Epidermal melanocyte (primary cell): ENCODE measurements around the gene GALP.
"Not testable (repeated sequence)": the region's sequence is repeated elsewhere in the genome, so short reads cannot be mapped to it uniquely, and the experiment has no call there.

Experiments
- DNase-seq: peaks from one replicate; pipeline ENCODE4 v3.0.0; 2011; ENCODE audit warnings: low spot score; ENCODE audit not compliant: insufficient read length

Gene GALP

DNA sequence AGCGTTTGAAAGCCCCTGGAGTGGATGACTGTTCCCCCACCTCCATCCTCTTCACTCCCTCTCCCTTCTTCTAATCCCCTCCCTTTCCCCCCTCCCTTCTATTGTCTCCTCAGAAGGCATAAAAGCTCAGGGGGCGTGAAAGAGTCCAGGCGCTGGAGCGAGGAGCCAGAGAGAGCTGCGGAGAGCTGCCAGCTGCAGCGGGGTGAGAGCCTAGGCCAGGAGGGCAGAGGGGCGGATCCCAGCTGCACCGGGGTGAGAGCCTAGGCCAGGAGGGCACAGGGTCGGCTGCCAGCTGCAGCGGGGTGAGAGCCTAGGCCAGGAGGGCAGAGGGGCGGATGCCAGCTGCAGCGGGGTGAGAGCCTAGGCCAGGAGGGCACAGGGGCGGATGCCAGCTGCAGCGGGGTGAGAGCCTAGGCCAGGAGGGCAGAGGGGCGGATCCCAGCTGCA is at the start of gene GALP:
Gene GALP (plus strand): TSS at position 148 of the 447 bp plus-strand sequence. CDS start 1,101 bp downstream, outside the sequence.
- not testable (repeated sequence) for DNase-seq

DNA sequence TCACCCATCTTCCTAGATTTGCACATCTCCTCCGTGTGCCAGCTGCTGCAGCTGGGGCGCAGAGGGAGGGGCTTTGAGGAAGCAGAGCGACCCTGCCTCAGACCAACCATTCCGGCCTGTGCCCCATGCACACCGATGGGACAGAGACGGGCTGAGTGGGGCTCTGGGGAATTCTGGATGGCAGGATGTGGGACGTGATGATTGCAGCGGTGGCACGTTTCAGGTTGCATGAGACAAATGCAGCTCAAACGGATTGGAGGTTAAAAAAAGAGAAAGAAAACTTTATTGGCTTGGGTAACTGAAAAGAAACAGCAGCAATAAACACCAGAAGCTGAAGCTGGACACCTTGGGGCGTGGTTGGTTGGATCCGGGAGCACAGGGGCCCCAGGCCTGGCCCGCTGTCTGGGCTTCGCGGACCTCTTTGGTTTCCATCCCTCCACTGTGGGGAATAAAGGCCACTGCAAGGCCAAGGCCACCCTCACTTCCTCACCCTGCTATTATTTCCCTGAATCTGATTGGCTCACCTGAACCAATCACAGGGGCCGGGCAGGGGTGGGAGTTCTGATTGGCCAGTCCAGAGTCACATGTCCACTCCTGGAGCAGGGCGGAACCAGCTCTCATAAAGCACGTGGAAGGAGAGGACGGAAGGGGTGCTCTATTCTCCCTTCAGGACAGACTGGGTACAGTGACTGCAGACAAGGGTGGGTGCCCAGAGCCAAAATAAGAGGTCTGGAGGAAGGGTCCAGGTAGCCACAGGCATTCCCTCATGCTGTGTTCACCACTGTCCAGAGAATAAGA is 48.6 kb upstream of the GALP start:
- DNase-seq = no peak

DNA sequence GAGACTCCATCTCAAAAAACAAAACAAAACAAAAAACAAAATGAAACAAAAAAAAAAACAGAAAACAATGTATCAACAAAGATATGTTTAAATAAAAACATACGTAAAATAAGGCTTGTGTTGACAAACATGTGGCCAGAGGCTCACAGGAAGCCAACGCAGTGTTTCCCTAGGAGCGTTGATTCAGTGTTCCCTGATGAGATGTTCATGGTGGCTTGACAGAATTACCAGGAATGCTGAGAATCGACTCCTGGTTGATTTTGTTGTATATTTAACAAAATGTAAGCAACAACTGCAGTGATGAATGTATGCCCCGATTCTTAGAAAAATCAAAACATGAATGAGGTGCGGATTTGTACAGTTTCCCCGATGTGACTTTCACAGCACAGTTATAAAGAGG is 45.8 kb upstream of the GALP start:
- DNase-seq = no peak

DNA sequence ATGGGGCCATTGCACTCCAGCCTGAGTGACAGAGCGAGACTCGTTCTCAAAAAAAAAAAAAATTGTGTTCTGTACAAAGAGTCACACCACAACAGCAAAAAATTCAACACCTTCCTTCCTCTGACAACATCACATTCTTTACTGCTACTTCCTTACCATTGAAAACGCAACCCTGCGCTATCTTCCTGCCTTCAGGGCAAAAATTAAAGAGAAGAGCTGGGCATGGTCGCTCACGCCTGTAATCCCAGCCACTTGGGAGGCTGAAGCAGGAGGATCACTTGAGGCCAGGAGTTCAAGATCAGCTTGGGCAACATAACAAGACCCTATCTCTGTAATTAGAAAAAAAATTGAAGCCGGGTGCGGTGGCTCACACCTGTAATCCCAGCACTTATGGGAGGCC is 44.2 kb upstream of the GALP start:
- no peak for DNase-seq

DNA sequence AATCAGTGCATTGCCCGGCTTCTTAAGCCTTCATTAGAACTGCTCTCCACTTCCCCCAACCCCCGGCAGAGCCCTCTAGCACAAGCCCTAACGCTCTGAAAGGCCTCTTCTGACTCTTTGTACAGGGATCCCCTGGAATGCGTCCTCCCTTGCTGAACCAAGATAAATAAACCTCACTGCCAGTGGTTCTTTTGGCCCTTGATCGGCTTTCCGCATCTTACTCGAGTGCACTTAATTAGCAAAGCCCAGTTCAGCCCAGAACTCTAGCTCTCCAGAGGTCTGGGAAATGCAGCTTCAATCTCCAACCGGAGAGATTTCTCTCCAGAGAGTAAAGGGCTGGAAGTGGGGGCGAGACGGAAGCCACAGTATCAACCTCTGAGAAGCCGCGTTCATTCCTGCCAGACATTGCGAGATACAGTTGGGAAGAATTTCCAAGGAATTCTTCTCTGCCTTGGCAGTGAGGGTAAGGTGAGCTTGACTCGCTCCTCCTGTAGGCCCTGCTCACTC is 43.4 kb upstream of the GALP start:
- DNase-seq = no peak

DNA sequence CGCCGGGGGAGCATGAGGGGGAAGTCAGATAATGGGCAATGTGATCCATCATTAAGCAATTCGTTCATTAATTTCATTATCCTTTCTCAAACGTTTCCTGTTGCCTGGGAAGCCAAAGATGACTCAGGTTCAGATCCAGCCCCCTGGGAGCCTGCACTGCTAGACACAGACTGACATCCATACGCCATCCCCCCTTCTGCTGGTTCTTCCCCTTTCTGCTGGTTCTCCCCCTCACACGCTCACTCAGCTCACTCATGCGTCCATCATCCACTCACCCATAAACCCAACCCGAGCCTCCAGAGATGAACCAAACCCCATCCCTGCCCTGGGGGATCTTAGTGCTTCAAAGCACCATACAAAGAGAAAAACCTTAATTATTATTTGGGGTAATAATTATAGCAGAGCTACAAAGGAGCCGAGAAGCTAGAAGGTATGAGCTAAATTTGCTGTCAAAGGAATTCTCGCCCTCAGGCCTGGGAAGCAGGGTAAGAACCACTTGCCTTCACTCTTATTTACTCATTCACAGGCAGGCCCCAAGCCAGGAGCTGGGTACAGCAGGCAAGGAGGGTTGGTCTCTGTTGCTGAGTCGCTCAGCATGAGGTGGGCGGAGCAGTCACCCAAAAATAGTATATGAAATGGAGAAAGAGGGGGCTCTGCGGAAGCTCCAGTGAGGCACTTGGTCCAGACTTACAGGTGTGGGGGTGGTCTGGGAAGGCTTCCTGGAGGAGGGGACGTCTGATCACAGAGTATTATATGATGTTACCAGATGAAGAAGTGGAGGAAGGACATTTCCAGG is 41.8 kb upstream of the GALP start:
- no peak for DNase-seq

DNA sequence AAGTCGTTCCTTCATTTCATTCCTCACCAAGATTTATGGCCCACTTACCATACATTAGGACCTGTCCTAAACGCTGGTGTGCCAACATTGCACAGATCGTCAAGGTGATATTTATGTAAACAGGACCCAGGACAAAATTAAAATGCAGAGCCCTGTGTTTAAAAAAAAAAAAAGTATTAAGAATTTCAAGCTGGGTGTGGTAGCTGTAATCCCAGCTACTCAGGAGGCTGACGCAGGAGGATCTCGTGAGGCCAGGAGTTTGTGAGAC is 41.2 kb upstream of the GALP start:
- no peak for DNase-seq

DNA sequence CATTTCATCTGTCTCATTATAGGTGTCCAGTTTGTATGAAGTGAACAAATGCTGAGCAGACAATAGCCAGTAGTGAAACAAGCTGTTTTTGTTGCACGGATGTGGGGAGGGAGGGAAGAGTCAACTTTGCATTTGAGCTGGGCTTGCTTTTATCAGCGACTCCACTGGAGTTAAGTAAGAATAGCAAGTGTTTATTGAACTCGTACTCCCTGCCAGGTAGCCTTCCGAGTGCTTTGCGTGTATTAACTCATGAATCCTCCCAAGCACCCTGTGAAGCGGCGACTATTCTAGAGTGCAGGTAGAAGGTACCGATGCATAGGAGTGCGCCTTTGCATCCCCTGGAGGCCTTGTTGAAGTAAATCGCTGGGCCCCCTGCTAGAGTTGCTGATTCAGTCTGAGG is 39.4 kb upstream of the GALP start:
- DNase-seq = no peak

DNA sequence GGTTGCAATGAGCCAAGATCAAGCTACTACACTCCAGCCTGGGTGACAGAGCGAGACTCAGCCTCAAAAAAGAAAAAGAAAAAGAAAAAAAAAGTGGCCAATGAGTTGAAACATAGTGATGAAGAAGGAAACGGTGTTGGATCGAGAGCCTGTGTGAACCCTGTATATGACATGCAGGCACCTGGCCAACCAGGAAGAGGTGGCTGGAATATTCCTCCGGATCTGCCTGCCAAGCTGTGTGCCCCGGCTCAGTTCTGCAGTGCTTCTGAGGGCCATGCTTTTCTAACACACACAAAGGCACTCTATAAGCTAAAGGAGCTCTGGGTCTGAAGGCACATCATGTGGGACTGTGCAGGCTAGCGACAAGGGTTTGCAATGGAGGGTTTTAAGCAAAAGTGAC is 38.4 kb upstream of the GALP start:
- DNase-seq = no peak

DNA sequence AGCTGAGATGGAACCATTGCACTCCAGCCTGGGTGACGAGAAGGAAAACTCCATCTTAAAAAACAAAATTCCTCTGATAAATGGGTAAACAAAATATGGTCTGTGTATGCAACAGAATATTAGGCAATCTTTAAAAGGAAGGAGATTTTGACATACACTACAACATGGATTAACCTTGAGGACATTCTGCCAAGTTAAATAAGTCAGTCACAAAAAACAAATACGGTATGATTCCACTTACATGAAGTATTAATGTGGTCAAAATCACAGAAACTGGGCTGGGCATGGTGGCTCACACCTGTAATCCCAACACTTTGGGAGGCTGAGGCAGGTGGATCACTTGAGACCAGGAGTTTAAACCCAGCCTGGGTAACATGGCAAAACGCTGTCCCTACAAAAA is 37.7 kb upstream of the GALP start:
- no peak for DNase-seq

DNA sequence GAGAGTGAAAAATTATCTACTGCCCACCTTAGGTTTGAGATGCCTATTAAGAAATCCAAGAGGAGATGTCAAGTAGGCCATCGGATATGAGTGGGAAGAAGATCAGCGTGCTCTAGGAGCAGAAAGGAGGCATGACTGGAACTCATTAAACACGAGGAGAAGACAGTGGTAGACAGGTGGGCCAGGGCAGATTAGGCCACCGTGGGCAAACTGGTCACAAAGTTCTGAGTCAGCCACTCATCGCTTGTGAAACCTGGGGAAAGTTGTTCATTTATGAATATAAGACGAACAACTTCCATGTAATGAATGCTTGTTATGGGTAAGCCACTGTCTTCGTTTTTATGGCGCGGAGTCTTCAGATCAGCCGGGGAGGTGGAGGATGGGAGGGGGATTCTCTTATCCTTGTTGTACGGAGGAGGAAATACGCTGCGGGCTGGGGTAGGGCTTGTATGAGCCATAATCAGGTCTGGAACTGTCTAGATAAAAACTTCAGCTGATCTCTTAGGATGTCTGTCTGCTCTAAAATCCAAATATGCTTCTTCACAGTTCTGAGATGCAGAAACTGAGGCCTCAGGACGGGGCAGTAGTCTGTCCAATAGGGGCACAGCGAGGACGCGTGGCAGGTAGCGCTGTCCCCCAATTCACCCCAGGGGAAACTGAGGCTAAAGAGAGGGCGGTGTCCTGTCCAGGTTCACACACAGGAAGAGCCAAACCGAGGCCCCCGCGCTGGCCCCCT is 35.8 kb upstream of the GALP start:
- no peak for DNase-seq

DNA sequence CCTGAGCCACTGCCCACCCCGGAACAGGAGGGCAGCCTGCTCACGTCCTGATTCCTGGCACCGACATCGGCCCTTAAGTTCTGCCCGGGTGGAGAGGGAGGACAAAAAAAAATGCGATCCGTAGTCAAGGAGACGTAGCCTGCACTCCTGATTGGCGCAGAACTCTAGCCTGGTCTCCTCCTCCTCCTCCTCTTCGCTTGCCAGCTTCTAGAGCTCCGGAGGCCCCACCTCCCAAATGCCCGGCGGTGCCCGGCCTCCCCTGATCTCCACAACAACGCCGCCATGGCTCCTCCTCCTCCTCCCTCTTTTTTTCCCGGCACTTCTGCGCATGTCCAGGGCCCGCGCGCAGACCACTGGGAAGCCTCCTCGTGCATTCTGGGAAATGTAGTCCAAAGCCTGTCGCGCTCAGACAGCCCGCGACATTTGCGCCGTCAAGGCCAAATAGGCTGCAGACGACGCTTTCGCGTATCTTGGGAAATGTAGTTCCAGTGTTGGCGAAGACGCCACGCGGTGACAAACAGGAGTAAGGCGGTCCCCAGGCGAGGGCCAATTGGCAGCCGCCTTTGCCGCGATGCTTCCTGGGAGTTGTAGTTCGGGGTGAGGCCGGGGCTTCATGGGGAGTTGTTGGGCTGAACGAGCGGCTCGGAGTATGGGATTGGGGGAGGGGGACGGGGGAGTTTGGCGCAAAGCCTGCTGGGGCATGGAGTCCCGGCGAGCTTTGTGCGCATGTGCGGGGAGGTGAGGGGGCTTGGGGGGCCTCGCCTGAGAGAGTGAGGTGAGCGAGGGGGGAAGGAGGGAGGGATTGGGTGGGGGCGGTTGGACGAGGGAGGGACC is 35.0 kb upstream of the GALP start, which contains the start of gene ZNF444:
Gene ZNF444 (plus strand): TSS at position 705 of the 834 bp plus-strand sequence. CDS start 5,625 bp downstream, outside the sequence.
- peak; percentile 100 for DNase-seq

DNA sequence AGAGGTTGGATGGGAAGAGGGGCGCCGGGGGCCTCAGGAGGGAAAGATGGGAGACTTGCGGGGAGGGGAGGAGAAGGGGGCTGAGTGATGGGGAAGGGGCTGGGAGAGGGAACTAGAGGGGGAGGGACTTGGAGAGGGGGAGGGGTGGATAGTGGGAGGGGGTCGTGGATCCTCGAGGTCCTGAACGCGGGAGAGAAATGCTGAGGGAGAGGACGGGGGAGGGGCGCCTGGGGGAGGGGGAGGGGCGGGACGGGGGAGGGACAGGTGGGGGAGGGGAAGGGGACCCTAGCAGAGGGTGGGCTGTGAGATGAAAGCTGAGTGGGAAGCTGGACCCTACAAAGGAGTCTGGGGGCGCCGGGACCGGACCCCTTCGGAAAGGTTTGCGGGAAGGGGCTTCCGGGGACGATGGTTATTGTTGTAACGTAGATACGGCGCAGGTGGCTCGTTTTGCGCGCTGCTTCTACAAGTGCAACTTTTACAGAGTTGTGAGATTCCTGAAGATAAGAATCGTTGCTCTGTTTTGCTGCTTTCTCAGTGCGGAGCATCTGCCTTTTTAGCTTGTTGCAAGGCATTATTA is 34.3 kb upstream of the GALP start:
- no peak for DNase-seq

DNA sequence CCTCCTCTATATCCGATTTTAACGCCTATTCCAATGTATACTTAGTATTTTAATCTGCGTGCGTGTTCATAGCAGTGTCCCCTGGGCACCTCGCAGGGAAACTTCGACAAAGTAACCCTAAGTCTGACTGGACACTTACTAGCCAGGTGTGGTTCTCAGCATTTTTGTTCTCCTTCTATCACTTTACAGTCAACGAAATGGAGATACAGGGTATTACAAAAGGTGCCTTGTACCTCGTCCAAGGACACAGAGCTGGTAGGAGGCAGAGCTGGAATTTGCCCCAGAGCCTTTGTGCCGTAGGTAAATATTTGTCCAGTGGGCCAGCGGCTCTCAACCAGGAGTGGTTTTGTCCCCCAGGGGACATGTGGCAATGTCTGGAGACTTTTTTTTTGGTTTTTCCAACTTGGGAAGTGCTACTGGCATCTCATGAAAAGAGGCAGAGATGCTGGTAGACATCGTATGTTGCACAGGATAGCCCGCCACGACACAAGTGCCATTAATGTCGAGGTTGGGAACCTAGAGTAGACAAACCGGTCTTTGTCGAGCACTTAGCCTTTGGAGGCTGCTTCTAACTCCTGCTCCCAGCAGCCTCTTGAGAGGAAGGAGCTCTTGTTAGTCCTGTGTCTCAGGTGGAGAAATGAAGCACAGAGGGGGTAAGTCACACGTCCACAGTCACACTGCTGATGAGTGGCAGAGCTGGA is 33.6 kb upstream of the GALP start:
- no peak for DNase-seq

DNA sequence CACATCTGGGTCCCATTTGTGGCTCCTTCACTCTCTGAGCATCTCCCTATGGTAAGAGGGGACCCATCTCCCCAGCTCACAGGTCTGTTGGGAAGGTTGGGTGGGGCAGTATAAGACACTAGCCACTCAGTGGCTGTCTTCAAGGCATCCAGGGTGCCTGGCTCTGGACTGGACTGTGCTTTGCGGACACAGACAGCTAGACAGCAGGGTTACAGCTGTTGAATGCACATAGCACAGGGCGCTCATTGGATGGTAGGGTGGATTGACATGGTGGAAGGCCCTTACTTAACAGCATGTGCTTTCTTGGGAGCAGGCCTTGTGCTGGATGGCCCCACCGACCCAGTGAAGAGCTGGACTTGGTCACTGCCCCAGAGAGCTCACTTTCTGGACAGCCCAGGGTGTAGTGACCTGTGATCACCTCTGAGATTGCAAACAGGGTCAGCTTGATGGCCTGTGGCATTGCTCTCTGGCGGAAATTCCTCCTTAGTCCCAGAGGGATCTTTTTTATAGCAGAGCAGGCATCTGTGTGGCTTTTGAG is 32.8 kb upstream of the GALP start:
- DNase-seq = no peak

DNA sequence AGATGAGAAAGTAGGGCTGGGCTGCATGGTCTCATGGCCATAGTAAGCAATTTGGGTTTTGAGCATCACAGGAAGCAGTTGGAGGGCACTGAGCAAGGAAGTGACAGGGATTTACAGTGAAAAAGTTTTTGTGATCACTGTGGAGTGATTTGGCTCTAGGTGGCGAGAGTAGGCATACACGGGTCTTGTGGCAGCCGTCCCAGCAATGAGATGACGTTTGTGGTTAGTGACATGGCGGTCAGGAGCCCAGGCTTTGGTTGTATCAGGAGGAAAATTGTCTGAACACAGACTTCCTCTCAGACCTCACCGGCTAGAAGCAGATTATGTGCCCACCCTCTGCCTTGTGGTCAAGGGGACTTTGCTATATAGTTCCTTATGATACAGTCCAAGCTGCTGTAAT is 31.4 kb upstream of the GALP start:
- DNase-seq = no peak

DNA sequence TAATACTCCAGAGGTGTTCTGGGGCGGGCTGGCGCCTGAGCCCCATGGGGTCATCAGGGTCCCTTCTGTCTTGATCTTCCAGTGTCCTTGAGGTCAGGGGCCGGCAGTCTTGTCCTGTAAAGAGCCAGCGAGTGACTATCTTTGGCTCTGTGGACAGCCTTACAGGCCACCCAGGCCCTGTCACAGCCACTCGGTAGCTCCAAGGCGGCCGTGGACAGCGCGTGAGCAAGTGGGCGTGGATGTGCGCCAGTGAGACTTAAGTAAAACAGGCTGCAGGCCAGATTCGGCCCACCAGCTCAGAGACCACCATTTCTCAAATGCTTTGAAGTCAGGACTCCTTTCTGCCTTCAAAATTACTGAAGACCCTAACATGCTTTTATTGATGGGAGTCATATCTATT is 31.0 kb upstream of the GALP start:
- peak; percentile 10 for DNase-seq

DNA sequence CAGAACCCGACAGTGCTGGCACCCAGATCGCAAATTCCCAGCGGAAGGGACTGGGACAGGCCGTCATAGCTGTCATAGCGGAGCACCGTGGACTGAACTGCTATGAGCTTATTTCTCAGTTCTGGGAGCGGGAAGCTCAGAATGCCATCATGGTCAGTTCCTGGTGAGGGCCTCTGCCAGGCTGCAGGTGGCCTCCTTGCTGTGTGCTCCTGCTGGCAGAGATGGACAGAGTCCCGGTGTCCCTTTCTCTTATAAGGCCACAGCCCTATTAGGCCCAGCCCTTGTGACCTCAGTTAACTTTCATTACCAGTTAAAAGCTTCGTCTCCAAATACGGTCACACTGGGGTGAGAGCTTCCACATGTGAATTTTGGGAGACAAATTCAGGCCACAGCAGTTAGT is 30.1 kb upstream of the GALP start:
- peak; percentile 12 for DNase-seq

DNA sequence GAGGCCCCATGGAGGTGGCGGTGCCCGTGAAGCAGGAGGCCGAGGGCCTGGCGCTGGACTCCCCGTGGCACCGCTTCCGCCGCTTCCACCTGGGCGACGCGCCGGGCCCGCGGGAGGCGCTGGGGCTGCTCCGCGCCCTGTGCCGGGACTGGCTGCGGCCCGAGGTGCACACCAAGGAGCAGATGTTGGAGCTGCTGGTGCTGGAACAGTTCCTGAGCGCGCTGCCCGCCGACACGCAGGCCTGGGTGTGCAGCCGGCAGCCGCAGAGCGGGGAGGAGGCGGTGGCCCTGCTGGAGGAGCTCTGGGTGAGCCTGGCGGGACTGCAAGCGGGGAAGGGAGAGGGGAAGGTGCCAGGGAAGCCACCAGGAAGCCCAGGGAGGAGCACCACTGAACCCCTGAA is 28.9 kb upstream of the GALP start:
- no peak for DNase-seq

DNA sequence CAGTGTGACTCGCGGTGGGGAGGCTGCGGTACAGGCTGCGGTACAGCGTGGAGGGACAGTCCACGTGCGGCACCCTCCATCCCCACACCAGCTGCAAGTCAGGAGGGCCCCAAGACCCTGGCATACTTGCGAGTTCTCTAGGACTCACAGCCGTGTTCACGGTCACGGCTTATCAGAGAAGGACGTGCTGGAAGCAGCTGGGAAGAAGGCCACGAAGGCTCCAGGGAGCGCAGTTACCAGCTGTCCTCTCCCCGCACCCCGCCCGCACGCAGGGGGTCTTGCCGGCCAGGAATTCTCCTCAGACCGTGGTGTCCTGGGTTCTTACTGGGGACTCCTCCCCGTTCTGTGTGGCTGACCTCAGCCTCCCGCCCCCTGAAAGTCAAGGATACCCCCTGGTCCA is 28.5 kb upstream of the GALP start:
- peak; percentile 9 for DNase-seq
